ENCODE measurements around the gene NR6A1.

The NR6A1 gene

DNA sequence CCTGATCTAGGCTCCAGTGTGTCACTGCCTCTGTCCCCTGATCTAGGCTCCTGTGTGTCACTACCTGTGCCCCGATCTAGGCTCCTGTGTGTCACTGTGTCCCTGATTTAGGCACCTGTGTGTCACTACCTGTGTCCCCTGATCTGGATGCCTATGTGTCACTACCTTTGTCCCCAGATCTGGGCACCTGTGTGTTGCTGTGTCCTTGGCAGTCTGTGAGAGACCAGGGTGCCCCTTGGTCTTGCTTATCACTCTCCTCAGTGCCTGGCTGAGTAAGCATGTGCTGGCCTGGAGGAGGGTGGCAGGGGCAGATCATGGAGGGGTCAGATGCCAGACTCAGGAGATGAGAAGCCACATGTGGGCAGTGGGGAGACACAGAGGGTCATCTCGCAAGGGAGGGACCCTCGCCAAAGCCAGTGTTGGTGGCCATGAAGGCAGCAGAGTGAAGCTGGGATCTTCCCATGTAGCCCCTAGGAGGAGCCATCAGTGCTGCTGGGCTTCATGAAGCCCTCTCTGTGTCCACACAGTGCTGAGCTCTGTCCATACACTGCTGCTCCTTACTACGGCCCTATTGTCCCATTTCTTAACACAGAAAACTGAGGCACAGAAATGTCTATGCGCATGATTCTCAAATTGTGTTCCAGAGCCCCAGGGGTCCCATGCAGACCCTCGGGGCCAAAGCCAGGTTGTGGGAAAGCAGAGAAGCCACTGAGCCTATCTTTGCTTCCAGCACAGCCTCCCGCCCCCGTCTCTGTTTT is 21.3 kb upstream of the NR6A1 start:
- H3K36me3 ChIP-seq (ENCODE audit: insufficient read depth, low read length), result no peaks in the 10 kb centered on the region

DNA sequence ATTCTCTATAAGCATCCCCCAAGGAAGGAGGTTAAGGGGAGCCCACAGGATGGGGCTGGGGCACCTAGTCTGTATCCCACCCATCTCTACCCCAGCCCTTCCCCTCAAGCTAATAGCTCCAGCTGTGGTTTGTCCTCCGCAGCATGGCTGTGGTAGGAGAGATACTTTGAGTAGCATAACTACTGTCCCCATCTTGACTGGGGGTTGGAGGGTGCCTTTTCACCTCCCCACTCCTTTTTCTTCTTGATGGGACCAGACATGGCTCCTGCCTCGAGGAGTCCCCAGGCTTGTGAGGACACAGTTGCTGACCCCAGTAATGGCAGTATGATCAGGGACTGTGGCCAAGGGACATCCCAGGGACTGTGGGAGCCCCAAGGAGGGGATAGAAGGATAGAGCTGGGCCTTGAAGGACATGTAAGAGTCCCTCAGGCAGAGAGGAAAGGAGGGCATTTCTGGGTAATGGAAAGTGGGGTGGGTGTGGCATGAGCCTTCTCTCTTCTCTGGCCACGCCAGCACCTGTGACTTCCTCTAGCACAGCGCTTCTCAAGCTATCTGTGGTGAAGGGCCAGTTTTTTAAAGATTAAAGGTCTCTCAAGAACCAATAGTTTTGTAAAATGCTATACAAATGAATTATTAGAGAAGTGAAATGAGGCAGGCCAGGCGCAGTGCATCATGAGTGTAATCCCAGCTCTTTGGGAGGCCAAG is 19.8 kb upstream of the NR6A1 start:
- no peak for TF ChIP-seq EZH2phosphoT487 (IDR thresholded peaks at IDR 0.05; ENCODE audit: borderline replicate concordance)
- TF ChIP-seq, protein P1, sequence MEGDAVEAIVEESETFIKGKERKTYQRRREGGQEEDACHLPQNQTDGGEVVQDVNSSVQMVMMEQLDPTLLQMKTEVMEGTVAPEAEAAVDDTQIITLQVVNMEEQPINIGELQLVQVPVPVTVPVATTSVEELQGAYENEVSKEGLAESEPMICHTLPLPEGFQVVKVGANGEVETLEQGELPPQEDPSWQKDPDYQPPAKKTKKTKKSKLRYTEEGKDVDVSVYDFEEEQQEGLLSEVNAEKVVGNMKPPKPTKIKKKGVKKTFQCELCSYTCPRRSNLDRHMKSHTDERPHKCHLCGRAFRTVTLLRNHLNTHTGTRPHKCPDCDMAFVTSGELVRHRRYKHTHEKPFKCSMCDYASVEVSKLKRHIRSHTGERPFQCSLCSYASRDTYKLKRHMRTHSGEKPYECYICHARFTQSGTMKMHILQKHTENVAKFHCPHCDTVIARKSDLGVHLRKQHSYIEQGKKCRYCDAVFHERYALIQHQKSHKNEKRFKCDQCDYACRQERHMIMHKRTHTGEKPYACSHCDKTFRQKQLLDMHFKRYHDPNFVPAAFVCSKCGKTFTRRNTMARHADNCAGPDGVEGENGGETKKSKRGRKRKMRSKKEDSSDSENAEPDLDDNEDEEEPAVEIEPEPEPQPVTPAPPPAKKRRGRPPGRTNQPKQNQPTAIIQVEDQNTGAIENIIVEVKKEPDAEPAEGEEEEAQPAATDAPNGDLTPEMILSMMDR (conservative IDR thresholded peaks at IDR 0.05; ENCODE audit: low read length), result no peak
- H3K4me2 ChIP-seq (ENCODE audit: low read depth, low read length, poor library complexity, severe bottlenecking), result no peak overlapping the region
- H4K20me1 ChIP-seq (ENCODE audit: insufficient read depth, low read length, poor library complexity, severe bottlenecking), result no peaks in the 10 kb centered on the region

More for the DNA sequence above, 21.3 kb upstream of the NR6A1 start:
- H4K20me1 ChIP-seq (ENCODE audit: insufficient read depth, low read length, poor library complexity, severe bottlenecking), result no peaks in the 10 kb centered on the region
- H3K9ac ChIP-seq (ENCODE audit: low read depth, low read length, poor library complexity, severe bottlenecking), result no peak overlapping the region
- TF ChIP-seq EZH2phosphoT487 (IDR thresholded peaks at IDR 0.05; ENCODE audit: borderline replicate concordance), result no peak
- TF ChIP-seq, protein P1 (conservative IDR thresholded peaks at IDR 0.05; ENCODE audit: low read length), result no peak
- H3K9me3 ChIP-seq (ENCODE audit: insufficient read depth, low read depth, low read length), result no peaks in the 10 kb centered on the region
- H3F3A ChIP-seq (ENCODE audit: low read depth), result no peaks in the 10 kb centered on the region
- H3K4me2 ChIP-seq (ENCODE audit: low read depth, low read length, poor library complexity, severe bottlenecking), result no peak overlapping the region
- H3K79me2 ChIP-seq (ENCODE audit: insufficient read depth, low read length), result no peaks in the 10 kb centered on the region
- H2AFZ ChIP-seq (ENCODE audit: low read length), result no peak overlapping the region
- no peaks in the 10 kb centered on the region for H3K4me1 ChIP-seq (ENCODE audit: insufficient read depth, low read length, poor library complexity, severe bottlenecking)
- no peaks in the 10 kb centered on the region for H3K27me3 ChIP-seq (ENCODE audit: insufficient read depth, low read length, poor library complexity, severe bottlenecking)
- no peak overlapping the region for H3K4me3 ChIP-seq (ENCODE audit: low read length, poor library complexity, severe bottlenecking)
- H3K9me2 ChIP-seq (replicated peaks; ENCODE audit: low read depth, low read length), result no peaks in the 10 kb centered on the region

DNA sequence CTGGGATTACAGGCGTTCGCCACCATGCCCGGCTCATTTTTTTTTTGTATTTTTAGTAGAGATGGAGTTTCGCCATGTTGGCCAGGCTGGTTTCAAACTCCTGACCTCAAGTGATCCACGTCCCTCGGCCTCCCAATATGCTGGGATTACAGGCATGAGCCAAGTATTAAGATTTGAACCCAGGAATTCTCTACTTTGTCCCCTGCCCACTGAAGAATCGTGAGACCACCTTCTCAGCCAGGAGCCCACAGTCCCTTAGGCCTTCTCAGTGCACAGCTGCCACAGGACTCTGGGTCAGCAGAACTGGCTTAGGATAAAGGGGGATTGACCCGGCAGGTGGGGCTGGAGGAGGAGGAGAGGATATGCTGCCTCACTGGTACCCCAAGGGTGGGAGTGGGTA is 19.2 kb upstream of the NR6A1 start:
- Histone ChIP-seq H3K4me3 (ENCODE audit: low read length, poor library complexity, severe bottlenecking) (no peak overlapping the region), H4K20me1 (ENCODE audit: insufficient read depth, low read length, poor library complexity, severe bottlenecking) (no peaks in the 10 kb centered on the region), H3F3A (ENCODE audit: low read depth) (no peaks in the 10 kb centered on the region), H3K4me2 (ENCODE audit: low read depth, low read length, poor library complexity, severe bottlenecking) (no peak overlapping the region), H3K4me1 (ENCODE audit: insufficient read depth, low read length, poor library complexity, severe bottlenecking) (no peaks in the 10 kb centered on the region), H3K9me2 (replicated peaks; ENCODE audit: low read depth, low read length) (no peaks in the 10 kb centered on the region), H3K79me2 (ENCODE audit: insufficient read depth, low read length) (no peaks in the 10 kb centered on the region), H3K9ac (ENCODE audit: low read depth, low read length, poor library complexity, severe bottlenecking) (no peak overlapping the region), H3K9me3 (ENCODE audit: insufficient read depth, low read depth, low read length) (no peaks in the 10 kb centered on the region), H2AFZ (ENCODE audit: low read length) (no peak overlapping the region), H3K27me3 (ENCODE audit: insufficient read depth, low read length, poor library complexity, severe bottlenecking) (no peaks in the 10 kb centered on the region), H3K36me3 (ENCODE audit: insufficient read depth, low read length) (no peaks in the 10 kb centered on the region)
- TF ChIP-seq, protein P1 (conservative IDR thresholded peaks at IDR 0.05; ENCODE audit: low read length), result no peak
- TF ChIP-seq EZH2phosphoT487 (IDR thresholded peaks at IDR 0.05; ENCODE audit: borderline replicate concordance), result no peak

More for the DNA sequence above, 19.8 kb upstream of the NR6A1 start:
- no peak overlapping the region for H3K4me3 ChIP-seq (ENCODE audit: low read length, poor library complexity, severe bottlenecking)
- H3K9me2 ChIP-seq (replicated peaks; ENCODE audit: low read depth, low read length), result no peaks in the 10 kb centered on the region
- H2AFZ ChIP-seq (ENCODE audit: low read length), result no peak overlapping the region
- no peaks in the 10 kb centered on the region for H3K9me3 ChIP-seq (ENCODE audit: insufficient read depth, low read depth, low read length)
- H3K79me2 ChIP-seq (ENCODE audit: insufficient read depth, low read length), result no peaks in the 10 kb centered on the region
- no peaks in the 10 kb centered on the region for H3K27me3 ChIP-seq (ENCODE audit: insufficient read depth, low read length, poor library complexity, severe bottlenecking)
- H3K36me3 ChIP-seq (ENCODE audit: insufficient read depth, low read length), result no peaks in the 10 kb centered on the region
- no peaks in the 10 kb centered on the region for H3F3A ChIP-seq (ENCODE audit: low read depth)
- H3K4me1 ChIP-seq (ENCODE audit: insufficient read depth, low read length, poor library complexity, severe bottlenecking), result no peaks in the 10 kb centered on the region
- no peak overlapping the region for H3K9ac ChIP-seq (ENCODE audit: low read depth, low read length, poor library complexity, severe bottlenecking)

Data from Loucy (cell line).